Stimulated activated CD4-positive, alpha-beta T cell treated with anti-CD3 and anti-CD28 coated beads, TNF-alpha, amount 100 ng/mL, for 48 hours (primary cell): Measurements from ENCODE around the gene SAMD3.
"Not testable (repeated sequence)": the region's sequence is repeated elsewhere in the genome, so short reads cannot be mapped to it uniquely, and the experiment has no call there.

Experiments used
- DNase-seq, 3 donors: peaks; one replicate each; pipeline ENCODE4 v3.0.0-alpha.2; 2020; ENCODE audit warnings: low read depth in 3 of 3

SAMD3 gene

DNA sequence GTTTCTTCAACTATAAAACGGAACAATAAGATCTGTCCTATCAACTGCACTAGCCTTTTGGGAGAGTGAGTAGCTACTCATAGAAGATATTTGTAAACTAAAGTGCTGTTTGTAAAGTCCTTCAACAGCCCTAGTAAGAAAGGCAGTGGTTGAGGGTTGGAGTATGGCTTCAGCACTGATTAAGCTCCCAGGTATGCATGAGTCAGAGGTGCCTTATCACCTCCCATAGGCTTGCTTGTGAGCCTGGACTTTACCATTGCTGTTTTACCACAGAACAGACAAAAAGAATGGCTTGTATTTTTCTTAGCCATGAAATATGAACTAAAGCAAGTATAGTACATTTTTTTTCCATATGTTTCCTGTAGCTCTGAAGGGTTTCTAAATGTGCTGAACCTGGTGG lies 44.1 kb downstream of the SAMD3 start:
- DNase-seq = no peak

DNA sequence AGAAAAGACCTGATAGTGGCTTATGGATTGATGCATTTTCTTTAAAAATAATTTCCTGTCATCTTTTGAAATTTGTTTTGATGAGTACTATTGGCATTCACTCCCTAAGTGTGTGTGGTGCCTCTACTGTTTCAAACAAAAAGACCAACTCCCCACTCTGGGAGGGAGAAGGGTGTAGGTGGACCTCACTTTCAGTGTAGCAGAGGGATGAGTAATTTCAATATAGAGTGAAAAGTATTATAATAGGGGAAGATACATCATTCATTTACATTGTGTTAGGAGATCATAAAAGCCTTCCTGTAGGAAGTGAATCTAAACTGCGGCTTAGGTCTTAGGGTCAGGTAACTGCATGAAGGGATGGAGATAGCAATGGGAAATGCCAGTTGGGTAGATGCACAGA lies 46.4 kb downstream of the SAMD3 start:
- DNase-seq = no peak

DNA sequence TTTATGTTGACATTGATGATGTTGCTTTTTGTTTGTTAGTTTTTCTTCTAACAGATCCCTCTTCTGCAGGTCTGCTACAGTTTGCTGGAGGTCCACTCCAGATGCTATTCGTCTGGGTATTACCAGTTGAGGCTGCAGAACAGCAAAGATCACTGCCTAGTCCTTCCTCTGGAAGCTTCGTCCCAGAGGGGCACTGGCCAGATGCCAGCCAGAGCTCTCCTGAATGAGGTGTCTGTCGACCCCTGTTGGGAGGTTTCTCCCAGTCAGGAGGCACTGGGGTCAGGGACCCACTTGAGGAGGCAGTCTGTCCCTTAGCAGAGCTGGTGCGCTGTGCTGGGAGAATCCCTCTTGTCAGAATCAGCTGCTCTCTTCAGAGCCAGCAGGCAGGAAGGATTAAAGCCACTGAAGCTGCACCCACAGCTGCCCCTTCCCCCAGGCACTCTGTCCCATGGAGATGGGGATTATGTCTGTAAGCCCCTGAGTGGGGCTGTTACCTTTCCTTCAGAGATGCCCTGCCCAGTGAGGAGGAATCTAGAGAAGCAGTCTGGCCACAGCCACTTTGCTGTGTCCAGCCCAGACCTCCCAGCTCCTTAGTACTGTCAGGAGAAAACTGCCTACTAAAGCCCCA lies 49.3 kb downstream of the SAMD3 start:
- not testable (repeated sequence) for DNase-seq

DNA sequence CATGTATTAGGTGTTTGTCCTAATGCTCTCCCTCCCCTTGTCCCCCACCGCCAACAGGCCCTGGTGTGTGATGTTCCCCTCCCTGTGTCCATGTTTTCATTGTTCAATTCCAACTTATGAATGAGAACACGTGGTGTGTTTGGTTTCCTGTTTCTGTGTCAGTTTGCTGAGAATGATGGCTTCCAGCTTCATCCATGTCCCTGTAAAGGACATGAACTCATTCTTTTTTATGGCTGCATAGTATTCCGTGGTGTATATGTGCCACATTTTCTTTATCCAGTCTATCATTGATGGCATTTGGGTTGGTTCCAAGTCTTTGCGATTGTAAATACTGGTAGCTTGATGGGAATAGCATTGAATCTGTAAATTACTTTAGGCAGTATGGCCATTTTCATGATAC lies 52.6 kb downstream of the SAMD3 start:
- DNase-seq = not testable (repeated sequence)

DNA sequence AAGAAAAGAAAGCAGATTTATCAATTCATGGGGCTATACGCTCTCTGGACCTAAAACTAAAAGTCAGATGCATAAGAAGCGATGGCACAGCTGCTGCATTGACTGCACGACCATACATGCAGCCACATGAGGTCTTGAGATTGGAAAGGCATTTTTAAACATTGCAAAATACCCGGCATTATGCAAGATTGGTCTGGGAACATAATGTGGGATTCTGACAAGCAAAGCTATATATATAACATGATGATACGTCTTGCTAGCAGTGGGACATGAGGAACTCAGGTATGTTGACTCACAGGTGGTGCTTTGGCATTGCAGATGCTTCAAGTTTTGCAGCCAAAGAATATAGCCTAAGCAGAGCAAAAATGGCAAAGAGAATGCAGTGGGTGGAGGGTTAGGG lies 55.1 kb downstream of the SAMD3 start:
- no peak for DNase-seq

DNA sequence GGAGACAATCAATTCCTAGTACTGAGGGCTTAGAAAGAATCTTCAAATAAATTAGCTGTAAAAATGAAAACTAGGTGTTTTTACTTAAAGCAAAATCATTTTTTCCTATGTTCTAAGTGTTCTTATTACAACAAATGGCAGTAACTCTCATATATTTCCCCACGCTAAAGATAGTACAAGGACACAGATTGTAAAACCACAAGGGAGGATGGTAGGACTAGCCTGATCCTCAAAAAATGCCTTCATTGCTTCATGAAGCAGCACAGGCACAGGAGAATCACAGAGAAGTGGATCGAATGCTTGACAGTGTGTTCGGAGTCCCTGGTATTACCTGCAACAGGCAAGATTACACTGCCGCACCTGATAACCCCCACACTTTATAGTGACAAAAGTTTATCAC lies 58.5 kb downstream of the SAMD3 start:
- no peak for DNase-seq

DNA sequence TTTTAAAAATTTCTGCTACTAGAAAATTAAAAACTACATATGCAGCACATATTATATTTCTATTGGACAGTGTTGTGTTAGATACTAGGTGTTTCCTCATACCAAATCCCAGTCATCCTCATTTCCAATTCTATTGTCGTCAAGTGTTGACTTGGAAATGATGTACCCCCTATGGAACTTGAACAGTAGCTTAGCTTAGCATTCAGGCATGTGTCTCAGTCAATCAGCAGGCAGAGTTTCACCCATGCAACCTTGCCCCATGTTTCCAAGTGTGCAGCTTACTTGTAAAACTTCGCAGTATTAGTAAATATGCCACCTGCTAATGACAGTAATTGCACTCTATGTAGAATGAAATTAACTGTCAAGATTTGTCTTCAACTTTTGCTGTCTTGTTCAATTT lies 59.5 kb downstream of the SAMD3 start:
- no peak for DNase-seq

DNA sequence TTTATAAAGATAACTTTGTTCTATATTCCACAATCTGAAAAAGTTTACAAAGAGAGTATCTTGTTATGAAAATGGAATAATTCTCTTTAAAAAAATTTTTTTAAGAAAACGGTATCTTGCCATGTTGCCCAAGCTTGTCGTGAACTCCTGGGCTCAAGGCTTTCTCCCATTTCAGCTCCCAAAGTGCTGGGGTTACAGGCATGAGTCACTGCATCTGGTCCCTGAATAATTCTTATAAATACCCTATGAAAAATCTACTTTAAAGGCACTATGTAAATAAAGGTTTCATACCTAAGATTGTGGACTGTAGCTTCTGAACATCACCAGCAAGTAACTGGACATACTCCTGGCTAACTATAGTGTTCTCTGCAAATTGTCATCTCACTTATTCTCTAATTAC lies 60.3 kb downstream of the SAMD3 start:
- no peak for DNase-seq

DNA sequence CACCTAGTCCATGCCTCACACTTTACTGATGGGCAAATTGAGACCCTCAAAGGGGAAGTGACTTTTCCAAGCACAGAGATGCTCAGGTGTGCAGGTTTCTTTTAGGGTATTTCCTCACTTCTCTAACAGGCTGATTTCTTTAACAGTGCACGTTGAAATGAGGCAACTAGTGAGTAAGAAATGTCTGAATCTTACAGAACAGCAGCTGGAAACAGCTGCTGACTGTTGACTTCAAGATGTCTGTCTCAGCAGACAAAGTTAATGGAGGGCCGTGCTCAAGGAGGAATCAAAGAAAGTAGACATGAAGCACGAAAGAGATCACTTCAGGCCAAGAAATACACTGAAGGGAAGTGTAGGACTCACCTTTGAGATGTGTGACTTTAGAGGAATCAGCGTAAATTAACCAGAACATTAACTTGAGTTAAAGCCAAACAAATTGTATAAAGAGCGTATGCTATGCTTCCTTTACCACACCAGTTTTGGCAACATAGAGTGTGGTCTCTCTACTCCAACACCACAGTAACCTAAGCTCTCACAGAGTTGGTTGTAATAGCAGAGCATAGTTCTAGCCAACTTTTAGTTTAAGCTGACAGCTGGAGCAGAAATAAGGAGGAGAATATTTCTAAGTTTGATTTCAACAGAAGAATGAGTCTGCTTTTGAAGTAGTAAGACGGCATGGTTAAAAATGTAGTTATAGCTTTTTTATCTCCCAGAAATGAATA lies 60.9 kb downstream of the SAMD3 start:
- DNase-seq = no peak

DNA sequence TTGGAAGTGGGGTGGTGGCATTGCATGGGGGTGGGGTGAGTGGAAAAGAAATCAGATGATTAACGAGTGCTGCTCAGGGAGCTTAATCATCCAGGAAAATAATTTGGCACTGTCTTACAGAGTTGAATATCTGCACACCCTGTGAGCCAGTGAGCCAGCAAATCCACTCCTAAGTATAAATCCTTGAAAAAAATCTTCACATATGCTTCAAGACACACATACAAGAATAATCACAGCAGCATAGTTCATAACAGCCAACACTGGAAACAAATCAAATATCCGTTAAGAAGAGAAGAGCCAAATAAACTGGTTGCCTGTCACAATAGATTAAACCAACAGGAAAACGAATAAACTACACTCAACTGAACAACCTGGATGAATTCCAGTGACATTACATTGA lies 62.8 kb downstream of the SAMD3 start:
- no peak for DNase-seq

DNA sequence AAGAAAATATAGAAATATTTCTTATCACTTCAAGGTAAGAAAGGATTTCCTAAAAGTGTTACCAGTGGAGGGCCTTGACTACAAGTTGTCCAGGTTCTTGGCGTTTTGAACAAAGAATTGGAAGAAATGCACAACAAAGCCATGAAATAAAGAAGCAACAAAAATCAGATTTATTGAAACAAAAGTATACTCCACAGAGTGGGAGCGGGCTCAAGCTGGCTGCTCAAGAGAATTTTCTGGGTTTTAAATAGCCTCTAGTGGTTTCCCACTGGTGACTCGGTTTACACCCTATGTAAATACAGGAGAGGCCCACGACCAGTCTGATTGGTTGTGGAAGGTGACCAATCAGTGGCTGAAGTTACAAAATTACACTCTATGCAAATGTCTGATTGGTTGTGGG lies 64.2 kb downstream of the SAMD3 start:
- no peak for DNase-seq

DNA sequence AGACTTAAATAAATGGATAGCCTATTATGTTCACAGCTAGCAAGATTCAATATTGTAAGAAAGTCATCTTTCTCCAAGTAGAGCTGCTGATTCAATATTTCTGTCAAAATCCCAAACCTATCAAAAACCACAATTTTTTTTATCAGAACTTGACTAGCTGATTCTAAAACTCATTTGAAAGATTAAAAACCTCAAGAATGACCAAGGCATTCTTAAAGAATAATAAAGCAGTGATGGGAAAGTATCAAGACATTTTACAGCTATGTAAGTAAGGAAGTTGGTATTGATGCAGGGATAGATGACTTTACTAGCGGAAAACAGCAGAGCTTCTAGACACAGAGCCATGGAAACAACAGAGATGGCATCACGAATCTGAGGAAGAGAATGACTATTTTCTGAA lies 64.7 kb downstream of the SAMD3 start:
- DNase-seq = no peak

DNA sequence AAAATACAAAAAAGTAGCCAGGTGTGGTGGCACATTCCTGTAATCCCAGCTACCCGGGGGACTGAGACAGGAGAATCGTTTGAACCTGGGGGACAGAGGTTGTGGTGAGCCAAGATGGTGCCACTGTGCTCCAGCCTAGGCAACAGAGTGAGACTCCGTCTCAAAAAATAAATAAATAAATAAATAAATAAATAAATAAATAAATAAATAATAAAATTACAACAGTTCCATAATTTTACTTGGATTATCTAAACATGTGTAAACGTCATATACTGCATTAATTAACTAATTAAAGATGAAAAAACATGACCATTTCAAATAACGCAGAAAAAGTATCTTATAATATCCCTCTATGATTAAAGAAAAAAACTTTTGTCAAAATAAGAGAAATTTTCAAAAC lies 65.8 kb downstream of the SAMD3 start:
- DNase-seq = no peak

DNA sequence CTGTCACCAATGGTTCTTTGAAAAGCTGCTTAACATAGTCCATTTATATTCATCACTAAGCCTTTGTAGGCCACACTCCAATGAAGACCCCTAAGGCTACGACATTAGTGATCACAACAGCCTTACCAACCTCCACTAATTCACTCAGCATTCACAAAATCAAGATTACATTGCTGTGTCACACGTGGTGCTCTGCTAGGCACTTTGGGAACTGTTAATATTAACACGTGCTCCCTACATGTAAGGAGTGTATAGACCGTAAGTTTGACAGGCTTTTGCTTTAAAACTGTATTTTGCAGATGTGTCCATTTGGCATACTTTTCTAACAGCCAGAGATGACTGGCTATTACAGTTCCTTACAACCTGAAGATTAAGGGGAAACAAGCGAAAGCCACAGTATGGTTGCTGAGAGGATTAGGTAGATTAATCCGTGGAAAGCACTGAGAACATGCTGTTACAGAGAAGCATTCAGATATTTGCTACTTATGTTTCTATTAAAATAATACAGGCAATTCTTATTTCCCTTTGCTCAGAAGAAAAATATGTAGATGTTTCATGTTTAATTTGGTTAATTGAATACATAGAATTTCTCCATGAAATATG lies 69.7 kb downstream of the SAMD3 start:
- no peak for DNase-seq

DNA sequence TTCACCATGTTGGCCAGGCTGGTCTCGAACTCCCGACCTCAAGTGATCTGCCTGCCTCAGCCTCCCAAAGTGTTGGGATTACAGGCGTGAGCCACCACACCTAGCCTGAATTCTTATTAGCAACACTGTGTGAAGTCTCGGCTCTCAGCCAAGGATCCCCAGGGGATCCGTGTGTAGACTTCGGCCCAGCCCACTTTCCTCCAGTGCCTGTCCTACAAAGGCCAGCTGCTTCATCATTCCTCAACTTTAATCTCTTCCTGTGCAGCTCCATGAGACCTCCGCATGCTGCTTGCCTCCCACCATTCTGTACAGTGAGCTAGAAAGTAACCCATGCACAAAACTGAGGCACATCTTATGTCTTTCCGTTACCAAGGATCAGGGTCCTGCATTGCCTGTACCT lies 71.8 kb downstream of the SAMD3 start:
- no peak for DNase-seq

DNA sequence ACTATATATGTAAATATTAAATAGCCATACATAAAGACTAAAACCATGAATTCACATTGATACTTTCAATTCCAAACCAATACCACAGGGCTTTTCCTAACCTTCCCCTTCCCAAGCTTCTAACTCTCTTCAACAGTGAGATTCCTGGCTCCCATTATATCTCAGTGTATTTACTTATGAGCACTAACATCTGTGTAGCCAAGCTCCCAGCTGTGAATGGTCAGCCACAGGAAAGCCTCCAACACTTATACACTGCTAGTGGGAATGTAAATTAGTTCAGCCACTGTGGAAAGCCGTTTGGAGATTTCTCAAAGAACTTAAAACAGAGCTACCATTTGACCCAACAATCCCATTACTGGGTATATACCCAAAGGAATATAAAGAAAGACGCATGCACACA lies 73.7 kb downstream of the SAMD3 start:
- not testable (repeated sequence) for DNase-seq

DNA sequence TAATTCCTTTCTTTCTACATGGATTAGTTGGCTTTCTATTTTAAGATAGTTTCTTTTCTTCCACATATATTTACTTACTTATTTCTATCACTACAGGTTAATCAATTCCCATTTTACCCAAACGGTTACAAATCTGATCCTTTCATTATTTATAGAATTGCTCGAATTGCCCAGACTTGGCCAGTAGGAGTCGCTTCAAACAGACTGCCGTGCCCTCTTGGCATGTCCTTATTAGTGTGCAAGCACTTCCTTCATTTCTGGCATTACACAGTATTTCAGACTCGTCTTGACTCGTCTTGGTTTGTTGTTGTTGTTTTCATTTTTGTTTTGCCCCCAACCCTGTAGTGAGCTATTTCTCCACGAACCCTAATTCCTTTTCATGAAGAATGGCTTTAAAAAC lies 74.6 kb downstream of the SAMD3 start:
- no peak for DNase-seq

DNA sequence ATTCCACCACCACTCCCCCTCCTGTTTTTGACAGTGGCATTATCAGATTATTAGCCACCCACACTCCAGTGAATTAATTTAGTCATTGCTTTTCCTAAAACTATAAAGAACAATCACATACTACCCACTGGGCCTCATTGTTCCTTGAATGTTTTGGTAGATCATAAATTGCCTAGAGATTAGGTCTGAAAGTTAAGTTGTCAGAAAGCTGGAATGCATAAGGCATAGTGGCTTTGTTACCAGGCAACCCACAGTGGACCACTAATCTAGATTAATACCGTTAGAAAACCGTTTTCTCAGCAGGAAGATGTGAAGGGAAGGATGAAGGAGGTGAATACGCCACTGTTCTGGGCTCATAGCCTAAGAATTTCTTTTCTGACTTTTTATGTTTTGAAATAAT lies 75.6 kb downstream of the SAMD3 start:
- DNase-seq = no peak

DNA sequence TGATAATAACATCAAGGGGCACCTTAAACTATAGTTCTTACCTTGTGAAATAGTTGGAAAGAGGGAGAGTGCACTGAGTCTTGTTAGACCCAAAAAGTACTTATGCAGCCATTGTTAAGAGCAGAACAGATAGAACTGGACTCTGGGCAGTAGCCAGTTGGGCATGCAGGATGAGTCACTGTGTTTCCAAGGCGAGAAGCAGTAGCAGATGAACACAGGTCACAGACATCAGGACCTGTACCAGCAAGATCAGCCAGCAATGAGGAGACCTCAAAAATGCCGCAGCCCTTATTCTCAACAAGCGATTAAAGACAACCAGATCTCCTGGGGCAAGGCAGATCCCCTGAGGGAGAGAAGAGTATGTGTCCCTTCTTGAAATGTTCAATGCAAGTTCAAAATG lies 79.0 kb downstream of the SAMD3 start:
- DNase-seq = no peak

DNA sequence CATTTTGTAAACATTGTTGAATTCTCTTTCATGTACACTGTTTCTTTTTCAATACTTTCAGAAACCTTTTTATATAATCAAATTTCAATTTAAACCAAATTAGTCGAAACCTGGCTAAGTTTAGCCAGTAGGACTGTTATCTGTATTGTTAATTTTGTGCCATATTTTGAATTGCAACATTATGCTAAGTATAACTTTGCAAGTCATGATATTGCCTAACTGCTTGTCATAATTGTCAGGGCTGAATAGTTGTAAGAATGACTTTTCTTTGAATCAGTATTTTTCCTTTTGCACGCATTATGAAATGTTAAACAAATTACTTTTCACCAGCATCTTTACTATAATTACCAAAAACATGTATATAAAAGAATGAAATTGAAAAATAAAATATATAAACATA lies 82.7 kb downstream of the SAMD3 start:
- DNase-seq = no peak

DNA sequence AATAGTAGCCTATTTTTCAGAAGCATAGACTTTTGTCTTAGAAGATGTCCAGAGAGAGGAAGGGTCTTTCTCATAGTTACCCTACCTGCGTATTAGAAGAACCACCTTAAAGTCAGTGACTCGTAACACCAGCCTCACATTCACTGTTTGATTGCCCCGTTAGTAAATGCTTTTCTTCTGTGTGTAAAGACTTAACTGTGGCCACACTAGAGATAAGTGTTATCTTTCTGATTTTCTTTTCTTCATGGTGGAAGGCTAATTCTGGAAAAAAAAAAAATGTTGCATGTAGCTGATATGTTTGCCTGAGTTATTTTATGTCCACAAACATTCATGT lies 83.9 kb downstream of the SAMD3 start:
- no peak for DNase-seq

DNA sequence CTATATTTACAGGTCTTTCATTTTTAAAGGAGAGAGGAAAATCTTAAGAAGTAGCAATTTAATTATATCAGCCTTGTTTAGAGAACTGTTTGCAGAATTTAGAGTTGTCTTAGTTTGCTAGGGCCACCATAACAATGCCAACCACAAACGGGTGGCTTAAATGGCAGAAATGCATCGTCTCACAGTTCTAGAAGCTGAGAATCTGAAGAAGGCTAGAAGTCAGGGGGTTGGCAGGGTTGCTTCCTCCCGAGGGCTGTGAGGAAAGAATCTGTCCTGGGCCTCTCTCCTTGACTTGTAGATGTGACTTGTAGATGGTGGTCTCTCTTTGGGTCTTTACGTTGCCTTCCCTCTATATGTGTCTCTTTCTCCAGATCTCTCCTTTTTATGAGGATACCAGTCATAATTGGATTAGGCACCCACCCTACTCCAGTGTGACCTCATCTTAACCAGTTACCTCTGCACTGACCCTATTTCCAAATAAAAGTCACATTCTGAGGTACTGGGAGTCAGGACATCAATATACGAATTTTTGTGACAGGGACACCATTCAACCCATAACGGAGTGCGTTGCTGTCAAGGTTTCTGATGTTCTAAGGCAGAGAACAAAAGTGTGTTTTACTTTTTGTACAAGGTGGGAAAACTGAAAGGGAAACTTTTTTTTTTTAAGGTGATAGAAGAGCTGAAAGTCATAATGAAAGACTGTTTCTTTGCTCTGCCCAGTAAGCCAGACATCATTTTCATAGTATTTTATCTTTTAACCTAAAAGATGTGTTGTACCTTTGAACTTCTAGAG lies 84.4 kb downstream of the SAMD3 start:
- DNase-seq = no peak

DNA sequence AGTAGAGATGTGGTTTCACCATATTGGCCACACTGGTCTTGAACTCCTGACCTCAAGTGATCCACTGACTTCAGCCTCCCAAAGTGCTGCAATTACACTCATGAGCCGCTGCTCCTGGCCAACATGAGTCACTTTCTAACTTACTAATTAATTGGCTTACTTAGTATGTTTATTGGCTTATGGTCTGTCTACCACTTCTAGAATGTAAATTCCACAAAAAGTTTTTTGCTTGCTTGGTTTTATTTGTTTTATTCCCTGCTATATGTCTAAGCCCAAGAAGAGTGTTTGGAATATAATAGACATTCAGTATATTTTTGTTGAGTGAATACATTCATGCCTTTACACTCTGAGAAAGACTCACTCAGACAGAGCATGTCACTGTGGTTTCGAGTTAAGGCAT lies 86.0 kb downstream of the SAMD3 start:
- no peak for DNase-seq
